PC-3 (cell line): ENCODE data around the gene SLX1A.
"Not testable (repeated sequence)": the region's sequence is repeated elsewhere in the genome, so short reads cannot be mapped to it uniquely, and the experiment has no call there.

Source experiments
- EZH2 ChIP-seq: fragments of 300-600 bp; sonication (generic); IDR thresholded peaks from one replicate; pipeline ENCODE4 v1.6.1; 2017; ENCODE audit warnings: antibody characterized with exemption, mild to moderate bottlenecking, low read length; ENCODE audit not compliant: unreplicated experiment
- EZH2phosphoT487 ChIP-seq: fragments of 300-600 bp; sonication (generic); IDR thresholded peaks from 2 replicates; pipeline ENCODE4 v1.6.1; 2018; ENCODE audit warnings: mild to moderate bottlenecking, antibody characterized with exemption, low read length, borderline replicate concordance
- TF ChIP-seq, protein P1 (sequence below): fragments of 300-600 bp; sonication (generic); conservative IDR thresholded peaks from 2 replicates; pipeline ENCODE4 v1.5.1; 2017; ENCODE audit warnings: antibody characterized with exemption, low read depth, mild to moderate bottlenecking, low read length

GRCh38 chr16:30206252-30206651 is 12.6 kb downstream of the SLX1A start:
- TF ChIP-seq, protein P1, sequence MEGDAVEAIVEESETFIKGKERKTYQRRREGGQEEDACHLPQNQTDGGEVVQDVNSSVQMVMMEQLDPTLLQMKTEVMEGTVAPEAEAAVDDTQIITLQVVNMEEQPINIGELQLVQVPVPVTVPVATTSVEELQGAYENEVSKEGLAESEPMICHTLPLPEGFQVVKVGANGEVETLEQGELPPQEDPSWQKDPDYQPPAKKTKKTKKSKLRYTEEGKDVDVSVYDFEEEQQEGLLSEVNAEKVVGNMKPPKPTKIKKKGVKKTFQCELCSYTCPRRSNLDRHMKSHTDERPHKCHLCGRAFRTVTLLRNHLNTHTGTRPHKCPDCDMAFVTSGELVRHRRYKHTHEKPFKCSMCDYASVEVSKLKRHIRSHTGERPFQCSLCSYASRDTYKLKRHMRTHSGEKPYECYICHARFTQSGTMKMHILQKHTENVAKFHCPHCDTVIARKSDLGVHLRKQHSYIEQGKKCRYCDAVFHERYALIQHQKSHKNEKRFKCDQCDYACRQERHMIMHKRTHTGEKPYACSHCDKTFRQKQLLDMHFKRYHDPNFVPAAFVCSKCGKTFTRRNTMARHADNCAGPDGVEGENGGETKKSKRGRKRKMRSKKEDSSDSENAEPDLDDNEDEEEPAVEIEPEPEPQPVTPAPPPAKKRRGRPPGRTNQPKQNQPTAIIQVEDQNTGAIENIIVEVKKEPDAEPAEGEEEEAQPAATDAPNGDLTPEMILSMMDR = not testable (repeated sequence)
- not testable (repeated sequence) for TF ChIP-seq EZH2phosphoT487, EZH2
